HG03565 (cell line): ENCODE measurements around the gene TIMM50.
"Not testable (repeated sequence)": the region's sequence is repeated elsewhere in the genome, so short reads cannot be mapped to it uniquely, and the experiment has no call there.

ENCODE experiments used
- ATAC-seq: cut with Tn5 transposase; IDR thresholded peaks from one replicate; pipeline ENCODE4 v1.9.1; 2021; ENCODE audit warnings: mild to moderate bottlenecking, moderate library complexity; ENCODE audit not compliant: unreplicated experiment

TIMM50 gene

GRCh38 chr19:39469036-39469435 is 11.6 kb upstream of the TIMM50 start:
- ATAC-seq = no peak

- ATAC-seq = no peak
Observed at GRCh38 chr19:39469567-39469966, 11.1 kb upstream of the TIMM50 start.

GRCh38 chr19:39470724-39471339 is 9.8 kb upstream of the TIMM50 start:
- ATAC-seq = no peak

GRCh38 chr19:39471756-39472536 is 8.7 kb upstream of the TIMM50 start:
- no peak for ATAC-seq

- ATAC-seq = no peak
Observed at GRCh38 chr19:39472746-39473442, 7.7 kb upstream of the TIMM50 start.

- no peak for ATAC-seq
Observed at GRCh38 chr19:39473443-39473960, 7.1 kb upstream of the TIMM50 start.

- ATAC-seq = no peak
Observed at GRCh38 chr19:39474139-39474620, 6.5 kb upstream of the TIMM50 start.

- no peak for ATAC-seq
Observed at GRCh38 chr19:39475748-39476147, 4.9 kb upstream of the TIMM50 start.

GRCh38 chr19:39479319-39479801 is 1.3 kb upstream of the TIMM50 start:
- not testable (repeated sequence) for ATAC-seq

- ATAC-seq = no peak
Observed at GRCh38 chr19:39479916-39480315, 722 bp upstream of the TIMM50 start.

- no peak for ATAC-seq
Observed at GRCh38 chr19:39481229-39481545, 549 bp downstream of the TIMM50 start.

GRCh38 chr19:39481676-39482075 is 1.0 kb downstream of the TIMM50 start:
- ATAC-seq = no peak

- ATAC-seq = no peak
Observed at GRCh38 chr19:39483141-39483540, 2.5 kb downstream of the TIMM50 start.

GRCh38 chr19:39489756-39490155 is 9.1 kb downstream of the TIMM50 start:
- ATAC-seq = no peak

- ATAC-seq = no peak
Observed at GRCh38 chr19:39492225-39492624, 11.6 kb downstream of the TIMM50 start.

- ATAC-seq = no peak
Observed at GRCh38 chr19:39492788-39493187, 12.2 kb downstream of the TIMM50 start.

- ATAC-seq = no peak
Observed at GRCh38 chr19:39494661-39495060, 14.0 kb downstream of the TIMM50 start.

GRCh38 chr19:39496063-39496462 is 15.4 kb downstream of the TIMM50 start:
- ATAC-seq = no peak

- no peak for ATAC-seq
Observed at GRCh38 chr19:39497701-39497995, 17.0 kb downstream of the TIMM50 start.

GRCh38 chr19:39497996-39498797 is 17.6 kb downstream of the TIMM50 start:
- no peak for ATAC-seq
